ENCODE data around the gene HARS2.
A peak's percentile ranks its signal among the peaks of the same experiment; 100 is the strongest.
"Not testable (repeated sequence)": the region's sequence is repeated elsewhere in the genome, so short reads cannot be mapped to it uniquely, and the experiment has no call there.

Gene HARS2

DNA sequence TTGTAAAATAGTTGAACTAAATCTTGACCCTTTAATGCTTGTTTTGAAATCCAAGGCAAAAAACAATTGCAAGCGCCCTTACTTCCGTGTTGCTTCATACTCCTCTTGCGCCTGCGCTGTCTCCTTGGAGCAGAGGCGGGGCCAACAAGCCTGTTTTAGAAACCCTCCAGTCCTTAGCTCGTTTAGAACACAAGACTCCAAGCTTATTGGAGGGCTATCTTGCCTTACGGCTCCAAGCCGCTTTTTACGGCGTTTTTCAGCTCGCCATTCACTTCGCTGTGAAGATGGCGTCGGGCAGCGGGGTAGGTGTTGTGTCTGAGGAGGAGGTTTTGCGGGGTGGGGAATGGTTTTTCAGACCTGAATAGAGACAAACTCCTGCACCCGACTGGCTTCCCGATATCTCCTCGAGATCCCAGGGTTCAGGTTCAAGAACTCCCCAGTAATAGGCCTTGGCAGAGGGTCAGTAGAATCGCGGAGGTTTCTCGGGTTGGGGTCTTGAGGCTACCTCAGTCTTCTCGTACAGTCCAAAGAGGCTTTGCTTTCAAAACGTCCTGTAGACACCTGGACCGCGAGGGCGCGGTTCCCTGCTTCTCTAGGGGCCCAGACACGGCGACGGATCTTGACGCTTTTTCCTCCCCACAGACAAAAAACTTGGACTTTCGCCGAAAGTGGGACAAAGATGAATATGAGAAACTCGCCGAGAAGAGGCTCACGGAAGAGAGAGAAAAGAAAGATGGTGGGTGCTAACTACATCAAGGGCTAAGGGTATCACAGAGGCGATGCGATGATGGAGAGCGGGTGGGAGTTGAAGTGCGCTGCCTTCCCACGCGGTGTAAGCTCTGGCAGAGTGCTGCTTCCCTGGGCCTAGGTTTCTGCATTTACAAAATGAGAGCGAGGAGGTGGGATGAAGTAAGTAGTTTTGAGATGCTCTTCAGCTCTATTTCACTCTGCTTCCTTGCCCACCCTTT, 9.2 kb downstream of the HARS2 start, which contains the start of gene ZMAT2:
ZMAT2 (plus strand) TSS at position 271 of the 968 bp plus-strand sequence; CDS start at position 285, 14 bp downstream.
- peak; percentile 91 for DNase-seq

DNA sequence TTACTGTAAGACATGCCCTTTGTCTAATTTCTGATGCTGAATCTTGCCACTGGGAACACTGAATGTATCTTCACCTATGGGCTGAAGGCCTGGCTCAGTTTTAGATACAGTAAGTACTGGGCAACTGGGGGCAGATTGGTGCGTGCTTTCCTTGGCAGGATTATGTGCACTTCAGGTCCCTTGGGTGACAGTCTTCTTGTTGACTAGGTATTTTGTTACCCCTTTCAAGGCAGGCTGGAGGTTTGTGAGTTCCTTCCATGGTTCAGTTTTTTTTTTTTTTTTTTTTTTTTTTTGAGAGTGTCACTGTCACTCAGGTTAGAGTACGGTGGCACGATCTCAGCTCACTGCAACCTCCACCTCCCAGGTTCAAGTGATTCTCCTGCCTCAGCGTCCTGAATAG, 16.6 kb downstream of the HARS2 start:
- no peak for DNase-seq

DNA sequence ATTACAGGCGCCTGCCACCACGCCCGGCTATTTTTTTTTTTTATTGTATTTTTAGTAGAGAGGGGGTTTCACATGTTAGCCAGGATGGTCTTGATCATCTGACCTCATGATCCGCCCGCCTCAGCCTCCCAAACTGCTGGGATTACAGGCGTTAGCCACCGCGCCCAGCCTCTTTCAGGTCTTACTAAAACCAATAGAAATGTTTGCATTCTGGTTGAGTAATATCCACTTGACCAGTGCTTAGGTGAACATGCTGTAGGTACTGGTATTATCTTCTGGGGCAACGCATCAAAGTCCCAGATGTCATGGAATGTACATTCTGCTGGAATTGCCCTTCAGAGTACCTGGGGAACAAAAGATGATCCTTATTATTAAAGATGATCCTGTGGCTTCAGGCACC, 17.5 kb downstream of the HARS2 start:
- not testable (repeated sequence) for DNase-seq

DNA sequence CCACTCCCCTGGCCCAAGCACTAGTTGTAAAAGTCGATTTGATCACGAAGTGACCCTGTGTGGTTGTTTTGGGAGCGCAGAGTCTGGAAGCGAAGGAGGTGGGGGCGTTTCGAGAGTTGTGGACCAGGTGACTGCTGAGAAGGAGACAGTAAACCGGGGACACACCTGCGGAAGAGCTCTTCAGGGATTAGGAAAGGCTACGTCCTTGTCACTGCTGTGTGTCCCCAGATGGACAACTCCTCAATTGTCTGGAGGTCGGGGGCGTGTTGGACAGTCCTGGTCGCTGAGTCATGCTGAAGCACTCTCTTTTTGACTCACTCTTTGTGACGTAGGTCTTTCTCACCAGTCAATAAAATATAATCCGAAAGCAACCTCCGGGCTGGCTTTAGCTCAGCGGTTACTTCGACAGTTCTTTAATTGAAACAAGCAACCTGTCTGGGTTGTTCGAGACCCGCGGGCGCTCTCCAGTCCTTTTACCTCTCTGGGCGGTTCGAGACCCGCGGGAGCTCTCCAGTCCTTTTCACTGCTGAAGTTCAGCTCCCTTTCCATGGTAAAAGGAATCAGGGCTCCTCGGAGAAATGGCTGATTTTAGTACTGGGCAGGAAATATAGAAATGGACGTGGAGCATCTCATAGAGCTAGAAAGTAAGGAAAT, 19.8 kb downstream of the HARS2 start:
- DNase-seq, result peak; percentile 72

DNA sequence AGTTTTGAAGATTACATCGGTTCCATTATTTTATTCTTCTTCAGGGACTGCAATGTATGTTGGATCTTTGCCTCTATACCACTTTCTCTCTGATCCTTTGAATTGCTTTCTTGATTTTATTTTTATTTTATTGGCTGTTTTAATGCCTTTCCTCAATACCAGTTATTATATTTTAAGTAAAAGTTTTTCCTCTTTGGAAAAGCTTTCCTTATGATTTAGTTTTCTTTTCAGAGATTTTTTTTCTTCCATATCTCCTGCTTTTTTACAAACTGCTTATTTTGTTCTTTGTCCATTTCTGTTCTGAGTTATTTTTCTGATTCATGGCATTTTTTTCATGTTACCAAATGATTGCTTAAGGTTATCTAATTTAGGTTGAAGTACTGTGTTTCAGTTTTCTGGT, 20.5 kb downstream of the HARS2 start:
- no peak for DNase-seq

DNA sequence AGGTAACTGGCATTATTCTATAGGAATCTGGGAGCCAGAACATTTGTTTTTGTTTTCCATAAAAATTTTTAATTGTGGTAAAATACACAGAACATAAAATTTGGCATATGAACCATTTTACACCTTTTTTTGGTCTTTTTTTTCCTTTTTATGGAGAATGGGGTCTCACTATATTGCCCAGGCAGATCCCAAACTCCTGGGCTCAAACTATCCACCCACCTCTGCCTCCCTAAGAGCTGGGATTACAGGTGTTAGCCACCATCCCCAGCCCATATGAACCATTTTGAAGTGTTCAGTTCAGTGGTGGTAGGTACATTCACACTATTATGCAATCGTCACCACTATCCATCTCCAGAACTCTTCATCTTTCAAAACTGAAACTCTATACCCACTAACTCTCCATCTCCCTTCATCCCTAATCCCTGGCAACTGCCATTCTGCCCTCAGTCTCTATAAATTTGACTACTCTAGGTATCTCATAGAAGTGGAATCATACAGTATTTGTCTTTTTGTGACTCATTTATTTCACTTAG, 22.4 kb downstream of the HARS2 start:
- no peak for DNase-seq

DNA sequence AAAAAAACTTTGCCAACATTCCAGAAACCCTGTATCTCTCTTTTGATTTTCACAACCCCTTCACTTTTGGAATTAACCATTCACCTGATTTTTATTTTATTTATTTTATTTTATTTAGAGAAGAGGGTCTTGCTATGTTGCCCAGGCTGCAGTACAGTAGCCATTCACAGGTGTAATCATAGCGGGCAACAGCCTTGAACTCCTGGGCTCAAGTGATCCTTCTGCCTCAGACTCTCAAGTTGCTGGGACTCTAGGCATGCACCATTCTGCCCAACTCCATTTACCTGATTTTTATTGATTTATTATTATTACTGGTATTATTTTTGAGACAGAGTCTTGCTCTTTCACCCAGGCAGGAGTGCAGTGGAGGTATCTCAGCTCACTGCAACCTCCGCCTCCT, 25.0 kb downstream of the HARS2 start:
- not testable (repeated sequence) for DNase-seq

DNA sequence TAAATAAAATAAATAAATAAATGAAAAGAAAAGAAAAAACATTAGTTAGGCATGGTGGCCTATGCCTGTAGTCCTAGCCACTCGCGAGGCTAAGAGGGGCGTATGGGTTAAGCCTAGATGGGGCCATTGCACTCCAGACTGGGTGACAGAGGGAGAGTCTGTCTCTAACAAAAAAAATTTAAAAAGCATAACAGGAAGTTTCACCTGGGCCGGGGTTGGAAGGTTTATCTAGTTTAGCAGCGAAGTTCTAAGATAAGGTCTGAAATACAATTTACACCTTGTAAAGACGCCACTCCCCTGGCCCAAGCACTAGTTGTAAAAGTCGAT, 27.0 kb downstream of the HARS2 start:
- DNase-seq, result no peak

DNA sequence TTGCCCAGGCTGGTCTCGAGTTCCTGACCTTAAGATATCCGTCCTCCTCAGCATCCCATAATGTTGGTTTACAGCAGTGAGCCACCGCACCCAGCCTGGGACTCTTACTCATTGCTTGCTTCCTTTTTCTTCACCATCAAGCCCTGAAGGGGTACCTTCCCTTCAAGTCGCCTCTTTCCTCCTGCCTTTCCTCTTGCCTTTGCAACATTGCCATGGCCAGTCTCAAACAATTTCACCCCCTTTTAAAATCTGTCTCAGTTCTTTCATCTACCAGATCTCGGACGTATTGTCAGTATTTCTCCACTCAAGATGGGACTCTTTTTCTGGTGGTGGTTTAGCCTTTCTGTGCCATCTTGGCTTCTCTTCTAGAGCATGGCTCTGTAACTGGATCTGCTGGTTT, 29.5 kb downstream of the HARS2 start:
- not testable (repeated sequence) for DNase-seq

DNA sequence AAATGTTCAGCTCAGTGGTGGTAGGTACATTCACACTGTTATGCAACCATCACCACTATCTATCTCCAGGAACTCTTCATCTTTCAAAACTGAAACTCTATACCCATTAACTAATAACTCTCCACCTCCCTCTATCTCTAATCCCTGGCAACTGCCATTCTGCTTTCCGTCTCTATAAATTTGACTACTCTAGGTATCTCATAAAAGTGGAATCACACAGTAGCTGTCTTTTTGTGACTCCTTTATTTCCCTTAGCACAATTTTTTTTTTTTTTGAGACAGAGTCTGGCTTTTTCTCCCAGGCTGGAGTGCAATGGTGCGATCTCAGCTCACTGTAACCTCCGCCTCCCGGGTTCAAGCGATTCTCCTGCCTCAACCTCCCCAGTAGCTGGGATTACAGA, 30.1 kb downstream of the HARS2 start:
- not testable (repeated sequence) for DNase-seq

DNA sequence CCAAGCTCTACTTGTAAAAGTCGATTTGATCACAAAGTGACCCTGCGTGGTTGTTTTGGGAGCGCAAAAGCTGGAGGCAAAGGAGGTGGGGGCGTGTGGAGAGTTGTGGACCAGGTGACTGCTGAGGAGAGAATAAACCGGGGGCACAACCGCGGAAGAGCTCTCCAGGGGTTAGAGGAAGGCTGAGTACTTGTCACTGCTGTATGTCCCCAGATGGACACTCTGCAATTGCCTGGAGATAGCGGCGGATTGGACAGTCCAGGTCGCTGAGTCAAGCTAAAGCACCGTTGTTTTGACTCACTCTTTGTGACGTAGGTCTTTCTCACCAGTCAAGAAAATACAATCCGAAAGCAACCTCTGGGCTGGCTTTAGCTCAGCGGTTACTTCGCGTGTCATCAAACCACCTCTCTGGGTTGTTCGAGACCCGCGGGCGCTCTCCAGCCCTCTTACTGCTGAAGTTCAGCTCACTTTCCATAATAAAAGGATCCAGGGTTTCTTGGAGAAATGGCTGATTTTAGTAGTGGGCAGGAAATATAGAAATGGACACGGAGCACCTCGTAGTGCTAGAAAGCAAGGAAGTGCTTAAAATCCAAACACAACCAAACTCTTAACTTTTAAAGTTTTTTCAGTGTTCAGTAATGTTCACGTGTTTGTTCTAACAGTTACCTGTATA, 34.7 kb downstream of the HARS2 start:
- DNase-seq, result peak; percentile 37

DNA sequence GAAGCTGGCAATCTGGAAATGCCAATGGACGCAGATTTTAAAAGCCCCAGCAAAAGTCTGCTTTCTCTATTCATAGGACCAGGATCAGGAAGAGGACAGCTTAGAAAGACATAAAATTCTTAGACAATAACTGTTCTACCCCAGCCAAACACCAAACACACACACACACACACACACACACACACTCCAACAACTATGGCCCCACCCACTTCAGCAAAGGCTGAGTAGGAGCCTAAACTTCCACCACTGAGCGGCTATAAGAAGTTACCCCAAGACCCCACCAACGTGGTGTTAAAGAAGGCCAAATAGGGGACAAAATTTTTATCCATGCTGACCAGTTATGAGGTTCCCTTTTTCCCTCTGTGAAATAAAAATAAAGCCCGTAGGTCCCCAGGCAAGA, 41.8 kb downstream of the HARS2 start:
- DNase-seq, result no peak

DNA sequence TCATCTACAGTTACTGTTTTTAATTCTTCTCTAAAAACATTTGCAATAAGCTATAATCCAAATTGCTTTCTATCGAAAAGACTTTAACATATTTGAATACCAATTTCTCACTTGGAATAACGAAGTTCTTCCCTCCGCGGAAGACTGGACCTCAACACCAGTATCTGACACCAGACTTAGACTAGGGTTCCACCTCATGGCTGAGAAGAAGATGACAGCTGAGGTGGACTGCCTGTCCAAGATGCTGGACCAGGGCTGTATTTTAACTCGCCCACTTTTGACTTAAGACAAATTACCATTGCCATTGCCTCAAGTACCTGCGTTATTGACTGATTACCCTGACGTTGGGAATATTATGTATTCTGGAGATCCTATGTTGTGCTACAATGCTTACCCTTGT, 43.1 kb downstream of the HARS2 start:
- no peak for DNase-seq

DNA sequence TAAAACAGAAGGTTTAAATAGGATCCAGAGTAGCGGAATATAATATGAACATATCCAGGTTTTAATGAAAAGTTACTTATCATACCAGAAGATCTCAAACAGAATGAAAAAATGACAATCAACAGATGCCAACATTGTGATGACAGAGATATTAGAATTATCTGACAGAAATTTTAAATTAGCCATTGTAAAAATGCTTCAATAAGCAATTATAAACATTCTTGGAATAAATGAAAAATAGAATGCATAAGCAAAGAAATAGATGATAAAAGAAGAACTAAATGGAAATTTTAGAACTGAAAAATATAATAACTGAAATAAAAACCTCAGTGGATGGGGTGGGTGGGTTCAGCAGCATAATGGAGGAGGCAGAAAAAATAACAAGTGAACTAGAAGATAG, 46.2 kb downstream of the HARS2 start:
- no peak for DNase-seq

DNA sequence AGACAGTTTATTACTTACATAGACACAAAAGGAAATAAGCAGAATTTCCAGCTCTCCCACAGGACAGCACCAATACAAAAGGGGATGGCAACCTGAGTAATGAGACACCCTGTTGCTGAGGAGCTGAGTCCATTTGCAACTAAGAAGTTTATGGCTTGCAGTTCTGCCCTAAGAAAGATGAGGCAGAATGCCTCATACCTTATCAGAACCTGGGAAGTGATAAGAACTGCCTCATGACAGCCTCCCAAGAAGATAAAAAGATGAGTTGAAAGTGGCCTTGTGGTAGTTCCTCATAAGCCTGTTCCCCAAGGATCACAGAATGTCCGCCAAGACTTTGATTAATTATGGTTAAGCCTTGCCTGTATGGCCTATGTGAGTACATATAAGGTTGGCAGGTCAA, 50.7 kb downstream of the HARS2 start:
- no peak for DNase-seq
